GM13976 (cell line): ENCODE measurements around the gene RPS2.

Source experiments
- DNase-seq: peaks from one replicate; pipeline ENCODE4 v3.0.0; 2012; ENCODE audit warnings: low spot score
- in situ Hi-C: fragments of 300-500 bp; cut with MboI; formaldehyde crosslinking; loops from one replicate; pipeline ENCODE4 v1.12.0; 2022; ENCODE audit warnings: low sequenced_read_pairs, mixed read lengths, inconsistent platforms; ENCODE audit not compliant: unreplicated experiment
- TF ChIP-seq, protein P1 (sequence below): IDR thresholded peaks from 2 replicates; pipeline ENCODE4 v1.5.1; 2012; ENCODE audit warnings: borderline replicate concordance, mild to moderate bottlenecking; ENCODE audit not compliant: insufficient read depth; ENCODE audit errors: extremely low read depth, missing control alignments, control extremely low read depth

Gene RPS2

DNA sequence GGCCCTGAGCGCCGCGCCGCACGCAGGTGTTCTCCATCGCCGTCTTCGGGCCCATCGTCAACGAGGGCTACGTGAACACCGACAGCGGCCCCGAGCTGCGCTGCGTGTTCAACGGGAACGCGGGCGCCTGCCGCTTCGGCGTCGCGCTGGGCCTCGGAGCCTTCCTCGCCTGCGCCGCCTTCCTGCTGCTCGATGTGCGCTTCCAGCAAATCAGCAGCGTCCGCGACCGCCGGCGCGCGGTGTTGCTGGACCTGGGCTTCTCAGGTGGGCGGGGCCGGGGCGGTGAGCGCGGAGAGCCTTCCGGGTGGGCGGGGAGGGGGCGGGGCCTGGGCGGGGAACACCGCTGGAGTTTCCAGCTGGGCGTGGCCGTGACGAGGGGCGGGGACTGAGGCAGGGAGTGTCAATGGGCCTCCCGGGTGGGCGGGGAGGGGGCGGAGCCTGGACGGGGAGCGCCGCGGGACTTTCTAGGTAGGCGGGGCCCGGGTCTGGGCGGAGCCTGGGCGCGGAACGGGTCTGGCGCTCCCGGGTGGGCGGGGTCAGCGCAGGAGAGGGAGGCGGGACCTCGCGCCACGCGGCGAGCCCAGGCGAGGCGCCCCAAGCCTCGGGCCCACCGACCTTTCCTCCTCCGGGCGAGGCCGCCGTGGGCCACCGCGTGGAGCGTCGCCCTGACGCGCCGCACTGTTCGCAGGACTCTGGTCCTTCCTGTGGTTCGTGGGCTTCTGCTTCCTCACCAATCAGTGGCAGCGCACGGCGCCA is 27.5 kb upstream of the RPS2 start:
- peak; percentile 100 for DNase-seq
- in situ Hi-C loops: no loop called here
- TF ChIP-seq, protein P1, sequence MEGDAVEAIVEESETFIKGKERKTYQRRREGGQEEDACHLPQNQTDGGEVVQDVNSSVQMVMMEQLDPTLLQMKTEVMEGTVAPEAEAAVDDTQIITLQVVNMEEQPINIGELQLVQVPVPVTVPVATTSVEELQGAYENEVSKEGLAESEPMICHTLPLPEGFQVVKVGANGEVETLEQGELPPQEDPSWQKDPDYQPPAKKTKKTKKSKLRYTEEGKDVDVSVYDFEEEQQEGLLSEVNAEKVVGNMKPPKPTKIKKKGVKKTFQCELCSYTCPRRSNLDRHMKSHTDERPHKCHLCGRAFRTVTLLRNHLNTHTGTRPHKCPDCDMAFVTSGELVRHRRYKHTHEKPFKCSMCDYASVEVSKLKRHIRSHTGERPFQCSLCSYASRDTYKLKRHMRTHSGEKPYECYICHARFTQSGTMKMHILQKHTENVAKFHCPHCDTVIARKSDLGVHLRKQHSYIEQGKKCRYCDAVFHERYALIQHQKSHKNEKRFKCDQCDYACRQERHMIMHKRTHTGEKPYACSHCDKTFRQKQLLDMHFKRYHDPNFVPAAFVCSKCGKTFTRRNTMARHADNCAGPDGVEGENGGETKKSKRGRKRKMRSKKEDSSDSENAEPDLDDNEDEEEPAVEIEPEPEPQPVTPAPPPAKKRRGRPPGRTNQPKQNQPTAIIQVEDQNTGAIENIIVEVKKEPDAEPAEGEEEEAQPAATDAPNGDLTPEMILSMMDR: no peak

DNA sequence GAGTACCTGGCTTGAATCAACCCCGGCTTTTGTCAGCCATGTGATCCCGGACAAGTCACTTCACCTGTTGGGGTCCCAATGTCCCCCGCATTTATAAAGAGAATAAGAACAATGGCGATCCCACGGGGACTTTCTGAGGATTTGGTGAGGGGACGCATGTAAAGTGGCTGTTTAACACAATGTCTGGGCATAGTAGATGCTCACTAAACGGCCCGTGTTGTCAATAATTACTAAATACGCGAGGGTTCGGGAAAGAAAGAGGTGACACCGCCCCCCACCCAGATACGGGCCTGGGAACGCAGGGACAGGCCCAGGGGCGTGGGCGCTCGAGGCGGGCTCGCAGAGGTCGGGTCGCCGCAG is 26.9 kb upstream of the RPS2 start:
- DNase-seq: no peak
- TF ChIP-seq, protein P1: no peak
- in situ Hi-C loops: no loop called here

DNA sequence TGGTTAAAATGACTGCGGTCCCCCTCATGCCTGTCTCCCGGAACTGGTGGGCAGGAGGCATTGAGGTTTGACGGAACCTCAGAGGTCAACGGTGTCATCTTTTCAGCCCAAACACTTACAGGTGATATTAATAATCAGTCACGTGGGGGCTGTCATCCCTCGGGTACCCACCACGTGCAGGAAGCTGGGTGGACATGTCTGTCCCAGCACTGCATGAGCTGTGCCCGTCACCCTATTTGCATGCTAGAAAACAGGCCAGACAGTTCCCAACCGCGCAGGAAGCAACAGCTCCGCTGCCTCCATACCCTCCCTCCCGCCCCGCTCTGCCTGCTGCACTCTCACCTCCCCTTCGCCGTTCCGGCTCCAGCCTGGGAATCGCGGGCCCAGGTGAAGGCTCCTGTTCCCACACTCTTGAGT is 26.5 kb upstream of the RPS2 start:
- TF ChIP-seq, protein P1: no peak
- peak; percentile 68 for DNase-seq
- in situ Hi-C loops: no loop called here

DNA sequence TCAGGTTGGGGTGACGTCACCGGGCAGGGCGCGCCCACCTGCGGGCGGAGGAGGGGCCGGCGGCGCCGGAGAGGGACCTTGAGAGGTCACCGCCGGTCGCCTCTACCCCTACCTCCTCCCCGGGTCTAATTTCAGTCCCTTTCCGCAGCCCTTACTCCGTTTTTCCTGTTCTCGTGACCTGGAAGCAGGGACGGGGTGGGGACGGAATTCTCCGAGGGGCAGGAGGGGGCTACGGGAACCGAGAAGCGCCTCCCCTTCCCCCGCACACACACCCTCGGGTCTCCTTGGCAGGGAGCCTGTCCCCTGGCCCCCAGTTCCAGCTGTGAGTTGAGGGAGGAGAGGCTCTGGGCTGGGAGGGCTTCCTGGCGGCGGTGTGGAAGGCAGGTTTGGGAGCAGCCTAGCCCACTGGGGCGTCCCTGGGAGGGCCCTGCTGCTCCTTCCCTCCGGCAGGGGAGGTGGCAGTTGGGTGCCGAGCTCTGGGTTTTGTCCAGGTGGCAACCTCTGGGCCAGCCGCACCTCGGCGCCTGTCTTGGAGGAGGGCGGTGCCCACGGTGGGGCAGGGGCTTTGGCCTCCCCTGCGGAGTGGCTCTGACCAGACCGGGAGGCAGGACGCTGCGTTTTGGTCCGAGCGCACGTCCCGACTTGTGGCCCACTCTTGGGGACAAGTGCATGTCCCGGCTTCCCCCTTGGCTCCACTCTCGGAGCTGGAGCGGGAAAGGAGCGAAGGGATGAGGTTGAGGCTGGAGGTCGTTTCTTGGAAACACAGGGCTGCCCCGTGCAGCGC is 25.9 kb upstream of the RPS2 start:
- DNase-seq: peak; percentile 68
- TF ChIP-seq, protein P1: no peak

DNA sequence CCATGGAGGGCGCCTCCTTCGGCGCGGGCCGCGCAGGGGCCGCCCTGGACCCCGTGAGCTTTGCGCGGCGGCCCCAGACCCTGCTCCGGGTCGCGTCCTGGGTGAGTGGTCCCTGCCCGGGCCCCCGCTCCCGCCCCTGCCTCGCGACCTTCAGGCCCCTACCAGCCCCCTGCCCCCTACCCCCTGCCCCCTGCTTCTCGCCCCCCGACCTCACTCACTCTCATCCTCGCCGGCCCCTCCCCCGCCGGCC is 25.4 kb upstream of the RPS2 start:
- in situ Hi-C loops: no loop called here
- TF ChIP-seq, protein P1: no peak
- DNase-seq: no peak

More for the DNA sequence above, 25.9 kb upstream of the RPS2 start:
- in situ Hi-C loops: no loop called here

DNA sequence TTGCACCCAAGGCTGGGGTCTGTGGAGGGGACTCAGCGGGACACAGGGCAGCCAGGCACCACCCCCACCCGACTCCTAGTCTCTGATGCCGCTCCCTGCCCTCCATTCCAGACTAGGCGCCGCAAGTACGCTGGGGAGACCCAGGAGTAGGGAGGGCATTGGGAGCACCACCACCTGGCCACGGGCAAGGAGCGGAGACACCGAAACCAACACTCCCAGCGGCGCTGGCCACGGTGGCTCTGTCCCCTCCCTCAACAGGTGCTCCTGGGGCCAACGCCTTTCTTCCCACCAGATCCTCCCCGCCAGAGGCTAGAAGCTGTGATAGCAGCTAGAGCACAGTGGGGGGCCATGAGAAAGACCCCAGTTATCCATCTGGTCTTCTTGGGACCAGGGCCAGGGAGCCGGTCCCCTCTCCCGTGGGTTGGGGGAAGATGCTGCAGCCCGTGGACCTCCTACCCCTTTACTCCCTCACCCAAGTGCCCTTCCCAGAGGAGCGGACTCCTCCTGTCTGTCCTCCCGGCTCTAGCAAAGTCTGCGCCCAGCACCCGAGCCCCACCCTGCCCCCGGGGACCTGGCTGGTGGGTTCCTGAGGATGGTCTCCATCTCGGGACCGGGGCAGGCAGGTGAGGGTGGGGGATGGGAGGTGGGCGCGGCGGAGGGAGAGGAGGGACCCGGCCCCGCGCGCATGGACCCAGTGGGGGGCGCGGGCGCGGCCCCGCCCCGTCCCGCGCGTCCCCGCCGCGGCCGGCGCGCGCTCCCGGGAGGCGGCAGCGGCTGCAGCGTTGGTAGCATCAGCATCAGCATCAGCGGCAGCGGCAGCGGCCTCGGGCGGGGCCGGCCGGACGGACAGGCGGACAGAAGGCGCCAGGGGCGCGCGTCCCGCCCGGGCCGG is 24.8 kb upstream of the RPS2 start, which contains the start of gene SYNGR3:
Gene SYNGR3 (plus strand): TSS at position 762 of the 892 bp plus-strand sequence. CDS start 133 bp downstream, outside the sequence.
- TF ChIP-seq, protein P1: no peak
- DNase-seq: peak; percentile 66
- in situ Hi-C loops: no loop called here
